ENCODE results near the gene RPL21.

GRCh38 chr13:27233964-27234363 is 17.4 kb upstream of the RPL21 start:
- TF ChIP-seq CTCF (IDR thresholded peaks at IDR 0.05) (no peak), POLR2A (IDR thresholded peaks at IDR 0.05) (no peak)
